GM12872 (cell line): ENCODE measurements around the gene CIT.

Experiments
- TF ChIP-seq, protein P1 (sequence below): IDR thresholded peaks from 3 replicates; pipeline ENCODE4 v1.5.1; 2011; ENCODE audit warnings: low read depth, mild to moderate bottlenecking, low read length, moderate library complexity; ENCODE audit not compliant: insufficient read depth

Gene CIT

DNA sequence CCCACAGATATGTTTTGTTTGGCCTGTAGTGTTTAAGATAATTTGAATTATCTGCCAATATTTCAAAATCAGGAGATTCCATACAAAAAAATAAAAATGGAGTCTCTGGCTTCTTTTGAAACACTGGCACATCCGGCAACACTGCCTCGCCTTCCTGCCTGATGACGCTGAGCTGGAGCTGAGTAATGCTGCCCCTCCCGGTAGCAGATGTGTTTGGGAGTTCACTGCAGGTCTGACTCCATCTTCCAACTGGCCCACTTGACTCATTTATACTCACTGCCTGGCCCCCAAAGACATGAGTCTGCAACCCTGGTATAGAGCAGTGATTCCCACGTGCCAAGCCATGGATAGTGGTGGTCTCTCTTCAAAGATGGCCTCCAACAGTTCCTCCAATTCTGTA is 7.4 kb downstream of the CIT start:
- TF ChIP-seq, protein P1, sequence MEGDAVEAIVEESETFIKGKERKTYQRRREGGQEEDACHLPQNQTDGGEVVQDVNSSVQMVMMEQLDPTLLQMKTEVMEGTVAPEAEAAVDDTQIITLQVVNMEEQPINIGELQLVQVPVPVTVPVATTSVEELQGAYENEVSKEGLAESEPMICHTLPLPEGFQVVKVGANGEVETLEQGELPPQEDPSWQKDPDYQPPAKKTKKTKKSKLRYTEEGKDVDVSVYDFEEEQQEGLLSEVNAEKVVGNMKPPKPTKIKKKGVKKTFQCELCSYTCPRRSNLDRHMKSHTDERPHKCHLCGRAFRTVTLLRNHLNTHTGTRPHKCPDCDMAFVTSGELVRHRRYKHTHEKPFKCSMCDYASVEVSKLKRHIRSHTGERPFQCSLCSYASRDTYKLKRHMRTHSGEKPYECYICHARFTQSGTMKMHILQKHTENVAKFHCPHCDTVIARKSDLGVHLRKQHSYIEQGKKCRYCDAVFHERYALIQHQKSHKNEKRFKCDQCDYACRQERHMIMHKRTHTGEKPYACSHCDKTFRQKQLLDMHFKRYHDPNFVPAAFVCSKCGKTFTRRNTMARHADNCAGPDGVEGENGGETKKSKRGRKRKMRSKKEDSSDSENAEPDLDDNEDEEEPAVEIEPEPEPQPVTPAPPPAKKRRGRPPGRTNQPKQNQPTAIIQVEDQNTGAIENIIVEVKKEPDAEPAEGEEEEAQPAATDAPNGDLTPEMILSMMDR, result no peak

DNA sequence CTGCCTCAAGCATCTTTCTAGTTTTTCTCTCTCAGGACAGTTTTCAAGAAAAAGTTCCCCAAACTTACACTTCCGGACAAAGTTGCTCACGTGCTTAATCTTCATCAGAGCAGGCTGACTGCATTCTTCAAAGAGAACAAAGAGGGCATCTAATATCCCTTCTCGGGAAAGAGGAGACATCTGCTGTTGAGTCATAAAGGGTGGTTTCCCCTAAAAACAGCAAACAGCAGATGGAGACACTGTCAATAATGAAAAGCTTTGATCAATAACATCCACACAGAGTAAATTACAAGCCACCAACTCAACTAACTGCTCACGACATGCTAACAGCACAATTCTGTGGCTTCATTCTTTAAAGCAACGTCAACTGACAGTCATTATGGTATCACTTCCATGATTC is 8.1 kb downstream of the CIT start:
- TF ChIP-seq, protein P1, result no peak

DNA sequence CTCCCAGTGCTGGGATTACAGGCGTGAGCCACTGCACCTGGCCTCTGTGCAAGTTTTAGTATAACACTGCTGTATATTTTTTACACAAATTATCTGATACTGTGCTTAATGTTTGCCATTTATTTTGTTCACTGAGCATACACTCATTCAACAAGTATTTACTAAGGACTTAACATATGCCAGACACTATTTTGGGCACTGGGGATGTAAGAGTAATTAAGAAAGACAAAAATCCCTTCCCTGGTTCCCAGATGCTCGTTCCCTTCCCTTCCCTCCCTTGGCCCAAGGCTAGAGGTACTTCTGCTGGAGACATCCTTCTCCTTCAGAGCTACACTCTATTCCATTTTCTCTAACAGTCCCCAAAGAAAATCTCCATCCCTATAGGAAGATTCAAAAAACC is 12.5 kb downstream of the CIT start:
- TF ChIP-seq, protein P1, result no peak

DNA sequence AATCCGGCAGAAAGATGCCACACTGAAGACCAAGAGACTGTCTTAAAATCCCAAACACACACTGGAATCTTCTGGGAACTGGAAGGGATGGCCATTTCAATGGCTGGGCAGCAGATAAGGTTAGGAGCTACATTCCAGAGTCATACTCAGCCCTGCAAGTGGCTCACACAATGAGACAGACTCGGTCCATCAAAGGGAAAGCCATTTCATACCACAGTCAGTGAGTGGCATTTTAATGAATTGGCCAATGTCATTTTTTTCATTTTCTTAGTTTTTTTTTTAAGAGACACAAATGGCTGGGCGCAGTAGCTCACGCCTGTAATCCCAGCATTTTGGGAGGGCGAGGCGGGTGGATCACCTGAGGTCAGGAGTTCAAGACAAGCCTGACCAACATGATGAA is 17.9 kb downstream of the CIT start:
- TF ChIP-seq, protein P1, result no peak

DNA sequence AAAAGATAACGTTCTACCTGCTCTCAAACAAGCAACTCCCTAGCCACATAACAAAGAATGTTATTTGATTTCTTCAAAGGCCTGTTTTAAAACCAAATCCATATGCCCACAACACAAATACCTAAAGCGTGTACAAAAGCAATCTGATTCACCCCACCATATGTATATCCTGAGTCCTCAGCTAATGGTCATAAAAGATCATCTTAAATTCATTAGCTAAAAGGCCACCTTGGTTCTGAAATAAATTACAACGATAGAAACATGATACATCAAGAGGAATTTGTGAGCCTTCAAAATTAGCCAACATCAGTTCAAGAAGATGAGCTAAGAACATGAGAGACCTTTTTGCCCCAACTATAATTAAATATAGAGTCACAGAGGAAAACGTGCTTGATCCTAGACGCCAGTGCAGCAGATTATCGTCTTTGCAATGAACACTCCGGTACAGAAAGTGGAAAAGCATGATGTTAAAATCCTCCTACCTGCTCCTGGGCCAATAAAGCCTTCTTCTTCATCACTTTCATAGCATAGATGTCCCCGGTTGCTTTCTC is 20.0 kb downstream of the CIT start:
- TF ChIP-seq, protein P1, result no peak

DNA sequence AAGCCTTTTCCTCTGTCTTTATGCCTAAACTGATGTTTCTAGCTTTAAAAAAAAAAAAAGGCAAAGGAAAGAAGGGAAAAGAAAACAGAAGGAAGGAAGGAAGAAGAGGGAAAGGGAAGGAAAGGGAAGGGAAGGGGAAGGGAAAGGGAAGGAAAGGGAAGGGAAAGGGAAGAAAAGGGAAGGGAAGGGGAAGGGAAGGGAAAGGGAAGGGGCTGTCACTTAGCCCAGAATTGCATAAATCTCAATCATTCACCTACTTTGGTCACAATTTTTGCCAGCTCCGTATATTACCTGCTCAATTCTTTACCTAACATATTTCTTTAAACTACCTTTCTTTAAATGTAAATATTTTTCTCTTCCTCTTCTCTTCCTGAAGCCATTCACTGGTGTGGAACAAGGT is 26.8 kb downstream of the CIT start:
- TF ChIP-seq, protein P1, result no peak

DNA sequence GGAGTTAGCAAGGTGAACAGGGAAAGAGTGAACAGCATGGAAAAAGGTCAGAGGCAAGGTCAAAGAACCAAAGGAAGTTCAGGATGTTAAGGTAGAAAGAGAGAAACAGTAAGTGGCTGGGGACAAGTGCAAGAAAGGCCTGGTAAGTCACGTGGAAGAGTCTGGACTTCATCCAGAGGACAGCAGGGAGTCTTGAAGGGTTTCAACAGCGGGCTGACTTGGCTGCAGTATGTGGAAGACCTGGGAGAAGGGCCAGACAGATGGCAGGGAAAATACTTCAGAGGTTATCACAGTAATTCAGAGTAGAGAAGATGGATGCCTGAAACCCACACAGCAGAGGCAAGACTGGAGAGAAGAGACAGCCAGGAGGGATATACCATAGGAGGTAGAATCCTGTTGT is 34.0 kb downstream of the CIT start:
- TF ChIP-seq, protein P1, result no peak
